HG03039 (cell line): ENCODE data around the gene GAP43.

ENCODE experiments used
- ATAC-seq: cut with Tn5 transposase; IDR thresholded peaks from one replicate; pipeline ENCODE4 v1.9.1; 2021; ENCODE audit warnings: mild to moderate bottlenecking, moderate library complexity; ENCODE audit not compliant: unreplicated experiment

The GAP43 gene, protein sequence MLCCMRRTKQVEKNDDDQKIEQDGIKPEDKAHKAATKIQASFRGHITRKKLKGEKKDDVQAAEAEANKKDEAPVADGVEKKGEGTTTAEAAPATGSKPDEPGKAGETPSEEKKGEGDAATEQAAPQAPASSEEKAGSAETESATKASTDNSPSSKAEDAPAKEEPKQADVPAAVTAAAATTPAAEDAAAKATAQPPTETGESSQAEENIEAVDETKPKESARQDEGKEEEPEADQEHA

DNA sequence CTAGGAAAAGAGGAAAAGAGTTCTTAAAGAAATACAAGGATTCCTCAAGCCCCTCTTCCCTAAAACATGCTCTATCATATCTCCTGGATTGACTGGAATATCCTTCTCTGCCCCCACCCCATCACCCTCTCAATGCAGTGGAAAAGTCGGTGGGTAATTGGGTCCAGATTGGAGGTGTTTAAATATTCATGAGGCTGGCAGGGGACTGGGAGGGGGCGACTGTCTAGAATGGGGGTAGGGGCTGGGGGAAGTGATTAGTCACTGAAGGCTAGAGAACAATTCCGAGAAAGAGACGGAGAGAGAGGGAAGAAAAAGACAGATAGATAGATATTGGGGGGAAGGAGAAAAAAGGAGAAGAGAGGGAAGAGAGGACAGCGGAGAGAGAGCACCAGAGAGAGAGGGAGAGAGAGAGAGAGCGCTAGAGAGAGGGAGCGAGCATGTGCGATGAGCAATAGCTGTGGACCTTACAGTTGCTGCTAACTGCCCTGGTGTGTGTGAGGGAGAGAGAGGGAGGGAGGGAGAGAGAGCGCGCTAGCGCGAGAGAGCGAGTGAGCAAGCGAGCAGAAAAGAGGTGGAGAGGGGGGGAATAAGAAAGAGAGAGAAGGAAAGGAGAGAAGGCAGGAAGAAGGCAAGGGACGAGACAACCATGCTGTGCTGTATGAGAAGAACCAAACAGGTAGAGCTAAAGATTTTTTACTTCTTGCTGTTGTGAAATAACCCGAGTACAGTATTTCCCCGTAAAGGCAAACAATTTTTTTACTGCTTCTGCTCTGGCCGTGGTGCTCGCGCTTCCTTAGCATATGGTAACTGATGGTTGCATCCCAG is at the start of gene GAP43:
TSS of gene GAP43 (plus strand) at position 467 of the 825 bp plus-strand sequence. CDS start at position 647, 180 bp downstream.
- ATAC-seq, result no peak

GRCh38 chr3:115576325-115576875 is 46.9 kb upstream of the GAP43 start:
- ATAC-seq, result no peak

DNA sequence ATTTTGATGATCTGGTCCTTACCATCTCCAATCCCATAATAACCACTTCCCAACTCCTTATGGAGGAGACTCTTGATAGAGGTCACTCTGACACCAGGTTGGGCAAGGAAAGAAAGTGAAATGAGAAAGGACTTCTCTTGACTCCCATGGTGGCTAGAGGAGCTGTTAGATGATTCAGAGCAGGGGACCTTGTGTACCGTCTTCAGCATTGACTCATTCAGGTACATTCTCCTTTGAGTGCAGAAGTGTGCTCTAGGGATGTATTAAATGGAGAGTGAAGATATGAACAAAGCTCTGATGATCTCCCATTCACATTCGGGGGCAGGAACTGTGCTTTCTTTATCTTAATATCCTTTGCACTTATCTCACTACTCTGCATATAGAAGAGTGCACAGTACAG is 46.3 kb upstream of the GAP43 start:
- no peak for ATAC-seq

DNA sequence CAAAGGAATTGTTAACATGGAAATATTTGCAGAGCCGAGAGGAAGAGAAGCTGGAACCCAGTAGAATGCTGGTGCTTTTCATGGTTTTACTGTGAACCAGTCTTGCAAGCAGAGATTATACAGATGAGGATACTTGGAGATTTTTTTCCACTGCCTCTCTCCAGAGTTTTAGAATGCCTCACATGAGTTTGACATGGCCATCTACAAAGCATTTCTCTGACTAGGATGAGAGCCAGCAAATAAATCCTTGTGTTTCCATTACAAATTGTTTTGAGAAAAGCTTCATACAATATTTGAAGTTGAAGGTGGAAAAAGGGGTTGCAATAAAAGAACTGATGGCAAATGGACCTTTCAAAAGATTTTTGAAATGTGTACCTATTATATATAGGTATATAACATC is 45.0 kb upstream of the GAP43 start:
- no peak for ATAC-seq

DNA sequence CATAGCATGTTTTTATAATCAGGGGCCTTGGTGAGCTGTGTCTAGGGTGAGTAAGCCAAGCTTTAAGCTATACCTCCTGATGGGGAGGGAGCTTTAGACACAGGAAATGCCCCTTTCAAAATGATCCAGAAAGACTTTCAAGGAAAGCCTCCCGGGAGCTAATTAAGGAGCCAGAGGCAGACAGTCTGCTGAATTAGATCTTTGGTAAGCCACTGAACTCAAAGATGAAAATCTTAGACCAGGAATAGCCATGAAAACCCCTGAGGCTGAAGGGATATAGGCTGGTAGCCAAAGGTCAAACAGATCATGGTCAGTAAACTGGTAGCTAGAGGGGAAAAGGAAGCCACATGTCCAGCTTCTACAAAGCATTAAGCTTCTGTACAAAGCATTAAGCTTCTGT is 42.7 kb upstream of the GAP43 start:
- ATAC-seq, result no peak

DNA sequence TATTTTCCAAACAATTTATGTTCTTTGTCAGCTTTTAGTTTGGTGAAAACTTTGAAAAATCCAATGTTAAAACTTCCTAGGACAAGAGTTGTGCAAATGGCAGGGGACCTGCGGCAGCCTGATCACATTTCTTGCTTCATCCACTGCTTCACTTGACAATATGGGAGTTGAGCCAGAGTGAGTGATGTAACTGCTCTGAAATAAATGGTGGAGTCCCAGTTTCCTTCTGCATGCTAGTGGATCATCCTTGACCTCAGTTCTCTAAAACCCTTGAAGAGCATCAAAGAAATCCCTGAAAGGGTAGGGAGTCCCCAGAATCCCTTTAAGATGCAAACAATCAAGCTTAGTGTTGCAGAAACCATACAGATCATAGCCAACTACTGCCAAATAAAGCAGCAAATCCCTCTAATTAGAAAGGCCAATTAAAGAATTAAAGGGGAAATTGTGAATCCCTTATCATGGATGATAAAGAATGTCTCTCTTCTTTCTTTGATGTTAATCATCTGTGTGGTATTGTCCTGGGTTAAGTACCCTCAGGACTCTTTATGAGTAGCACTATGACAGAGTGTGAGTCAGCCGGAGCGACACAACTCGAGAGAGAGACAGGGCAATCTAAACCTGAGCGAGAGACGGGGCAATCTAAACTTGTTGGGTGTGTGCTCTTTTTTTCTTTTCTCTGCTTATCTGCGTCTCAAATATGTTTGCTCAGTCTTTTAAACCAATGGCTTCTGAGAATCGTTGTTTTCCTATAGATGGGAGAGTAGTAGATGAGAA is 41.8 kb upstream of the GAP43 start:
- ATAC-seq, result no peak

DNA sequence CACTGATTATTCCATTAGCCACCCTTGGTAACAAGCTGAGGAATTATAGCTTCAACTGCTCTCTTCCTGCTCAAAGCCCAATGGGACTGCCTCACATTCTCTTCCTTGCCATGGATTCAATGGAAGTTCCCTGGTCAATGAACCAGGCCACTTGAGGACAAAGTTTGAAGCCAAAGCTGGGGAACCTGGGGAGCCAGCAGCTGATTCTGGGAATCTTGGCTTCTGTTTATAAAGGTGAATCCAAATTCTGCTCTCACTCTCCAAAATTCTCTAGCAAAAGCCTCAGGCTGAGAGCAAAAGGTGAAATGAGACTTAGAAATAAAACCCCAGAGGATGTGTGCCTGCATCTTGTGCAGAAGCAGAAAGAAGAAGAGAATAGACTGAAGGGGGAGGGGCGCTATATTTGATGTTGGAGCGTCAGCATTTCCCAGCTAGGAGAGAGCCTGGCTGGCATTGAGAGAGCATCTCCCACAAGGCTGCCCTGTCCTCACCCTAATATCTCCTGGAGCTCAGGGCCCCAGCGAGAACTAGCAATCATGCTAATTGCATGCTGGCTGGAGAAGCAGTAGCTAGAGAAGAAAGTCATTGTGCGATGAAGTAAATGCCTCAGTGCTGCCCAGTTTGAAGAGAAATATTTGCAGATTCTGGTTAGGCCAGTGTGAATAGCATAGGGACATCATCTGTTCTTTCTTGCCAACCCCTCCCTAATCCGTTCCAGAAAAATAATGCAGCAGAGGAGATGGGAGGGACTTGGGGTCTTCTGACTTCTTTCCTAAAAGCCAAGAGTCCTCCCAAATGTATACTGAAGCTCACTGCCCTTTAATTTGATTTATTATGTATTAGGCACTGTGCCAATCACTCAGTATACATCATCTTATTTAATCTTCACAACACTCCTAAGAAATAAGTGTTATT is 34.9 kb upstream of the GAP43 start:
- no peak for ATAC-seq

- ATAC-seq, result no peak
Observed at GRCh38 chr3:115590873-115591272, 32.4 kb upstream of the GAP43 start.

GRCh38 chr3:115595611-115596275 is 27.6 kb upstream of the GAP43 start:
- no peak for ATAC-seq

GRCh38 chr3:115598216-115598615 is 25.1 kb upstream of the GAP43 start:
- no peak for ATAC-seq

DNA sequence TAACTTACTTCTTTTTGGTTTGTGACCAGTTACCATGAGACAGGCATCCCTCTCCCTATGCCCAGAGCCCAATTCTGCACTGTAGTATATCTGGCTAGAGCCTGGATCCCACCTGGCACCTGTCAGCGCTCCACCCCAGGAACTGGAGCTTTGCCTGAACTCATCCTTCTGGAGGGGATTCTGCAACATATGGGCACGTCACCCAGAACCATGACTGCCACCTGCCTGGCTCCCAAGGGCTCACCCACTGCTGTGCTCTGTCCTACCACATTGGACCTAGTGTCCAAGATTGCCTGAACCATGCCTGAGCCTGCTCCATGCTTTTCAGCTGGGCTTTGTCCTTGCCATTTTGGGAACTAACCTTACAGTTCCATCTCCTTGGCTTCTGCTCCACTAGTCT is 21.1 kb upstream of the GAP43 start:
- no peak for ATAC-seq

GRCh38 chr3:115611630-115612029 is 11.7 kb upstream of the GAP43 start:
- no peak for ATAC-seq

- ATAC-seq, result no peak
Observed at GRCh38 chr3:115615001-115615814, 8.1 kb upstream of the GAP43 start.

GRCh38 chr3:115616461-115616860 is 6.8 kb upstream of the GAP43 start:
- ATAC-seq, result no peak

DNA sequence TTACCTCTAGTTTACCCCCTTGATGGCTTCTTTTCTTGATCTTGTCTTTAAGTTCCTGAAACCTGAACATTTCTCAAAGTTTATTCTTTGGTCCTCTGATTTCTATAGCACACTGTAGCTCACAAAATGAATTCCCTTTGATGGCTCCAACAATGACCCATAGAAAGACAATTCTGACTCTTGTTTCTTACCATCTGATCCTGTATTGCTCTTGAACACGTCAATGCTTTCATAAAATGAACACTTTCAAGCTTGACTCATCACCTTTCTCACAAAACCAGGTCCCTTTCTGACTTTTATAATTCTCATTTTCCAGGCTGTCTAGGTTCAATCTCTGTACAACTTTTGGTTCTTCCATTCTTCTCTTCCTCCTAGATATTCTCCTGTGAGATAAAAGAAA is 5.7 kb upstream of the GAP43 start:
- ATAC-seq, result no peak

- no peak for ATAC-seq
Observed at GRCh38 chr3:115624029-115624741, 875 bp downstream of the GAP43 start.

- ATAC-seq, result no peak
Observed at GRCh38 chr3:115624901-115625300, 1.6 kb downstream of the GAP43 start.

- no peak for ATAC-seq
Observed at GRCh38 chr3:115626006-115626409, 2.7 kb downstream of the GAP43 start.
